Bronchial epithelial cell (primary cell): Measurements from ENCODE around the gene KIRREL1. TPM values are rescaled to one million over a fixed set of nuclear protein-coding genes. Genes with fewer than 3 reads are reported as not detected.

Source experiments
- DNase-seq: peaks from one replicate; pipeline ENCODE4 v3.0.0-alpha.2; 2010; ENCODE audit warnings: low read depth
- FAIRE-seq: peaks from 2 replicates; lab custom pipeline; 2011; peaks lifted over from hg19 to GRCh38; lab: Jason Lieb, UNC
- H3K27me3 ChIP-seq: 2 replicates; pipeline ENCODE4 v1.5.1; 2011; ENCODE audit warnings: low read length; ENCODE audit not compliant: control insufficient read depth, insufficient read depth
- H3K36me3 ChIP-seq: 2 replicates; pipeline ENCODE4 v1.5.1; 2011; ENCODE audit warnings: low read length; ENCODE audit not compliant: control insufficient read depth, insufficient read depth
- H3K4me3 ChIP-seq: 2 replicates; pipeline ENCODE4 v1.5.1; 2011; ENCODE audit warnings: mild to moderate bottlenecking, low read depth, low read length, control low read depth
- total RNA-seq: library from RNA; depleted of rRNA; stranded (reverse); fragments of >200 nt; gene quantifications from 2 replicates; pipeline ENCODE4 v1.2.1, GENCODE V29; 2014
- TF ChIP-seq, protein P1 (sequence below): IDR thresholded peaks from 2 replicates; pipeline ENCODE4 v1.5.1; 2011; ENCODE audit warnings: mild to moderate bottlenecking, moderate library complexity, low read length, control low read depth, inconsistent platforms; ENCODE audit not compliant: insufficient read depth, severe bottlenecking

Gene KIRREL1
- total RNA-seq, 1 donor from 2014 or later, result 24.2 TPM

DNA sequence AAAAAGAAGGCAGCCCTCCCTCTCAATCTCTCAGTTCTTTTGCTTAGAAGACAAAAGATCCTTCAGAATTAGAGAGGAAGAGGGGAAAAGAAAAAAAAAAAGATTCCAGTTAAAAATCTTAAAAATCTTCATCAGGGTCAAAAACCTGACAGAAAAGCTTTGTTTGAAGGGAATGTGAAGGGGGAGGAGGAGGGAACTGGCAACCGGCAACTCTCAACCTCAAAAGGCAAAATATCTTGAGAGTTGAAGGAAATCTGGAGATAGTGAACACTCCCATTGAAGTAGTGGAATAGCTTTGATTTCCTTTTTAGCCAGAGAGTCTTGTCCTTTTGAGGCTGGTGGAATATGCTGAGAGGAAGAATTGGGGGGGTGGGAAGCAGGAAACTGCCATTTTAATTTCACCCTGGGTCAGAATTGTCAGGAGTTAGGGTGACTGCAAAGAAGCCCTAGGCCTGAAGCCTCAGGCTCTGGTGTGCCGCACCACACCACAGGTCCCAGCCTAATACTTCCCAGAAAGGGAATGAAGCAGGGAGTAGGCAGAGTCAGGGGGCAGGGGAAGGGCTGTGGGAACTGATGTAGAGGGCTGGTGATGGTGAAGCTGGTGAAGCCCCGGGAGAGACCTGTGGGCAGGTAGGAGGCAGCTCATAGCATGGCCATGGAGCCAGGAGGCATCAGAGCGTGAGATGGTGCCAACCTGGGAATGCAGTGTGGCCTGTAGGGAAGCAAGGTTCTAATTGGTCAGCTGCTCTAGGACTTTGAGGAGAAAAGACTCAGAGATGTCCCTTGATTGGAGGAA is 24.6 kb downstream of the KIRREL1 start:
- H3K36me3 ChIP-seq, result peaks cover 1% of the 10 kb centered on the region
- no peaks in the 10 kb centered on the region for H3K27me3 ChIP-seq
- FAIRE-seq, result no peak
- no peak overlapping the region for H3K4me3 ChIP-seq
- DNase-seq, result no peak
- TF ChIP-seq, protein P1, sequence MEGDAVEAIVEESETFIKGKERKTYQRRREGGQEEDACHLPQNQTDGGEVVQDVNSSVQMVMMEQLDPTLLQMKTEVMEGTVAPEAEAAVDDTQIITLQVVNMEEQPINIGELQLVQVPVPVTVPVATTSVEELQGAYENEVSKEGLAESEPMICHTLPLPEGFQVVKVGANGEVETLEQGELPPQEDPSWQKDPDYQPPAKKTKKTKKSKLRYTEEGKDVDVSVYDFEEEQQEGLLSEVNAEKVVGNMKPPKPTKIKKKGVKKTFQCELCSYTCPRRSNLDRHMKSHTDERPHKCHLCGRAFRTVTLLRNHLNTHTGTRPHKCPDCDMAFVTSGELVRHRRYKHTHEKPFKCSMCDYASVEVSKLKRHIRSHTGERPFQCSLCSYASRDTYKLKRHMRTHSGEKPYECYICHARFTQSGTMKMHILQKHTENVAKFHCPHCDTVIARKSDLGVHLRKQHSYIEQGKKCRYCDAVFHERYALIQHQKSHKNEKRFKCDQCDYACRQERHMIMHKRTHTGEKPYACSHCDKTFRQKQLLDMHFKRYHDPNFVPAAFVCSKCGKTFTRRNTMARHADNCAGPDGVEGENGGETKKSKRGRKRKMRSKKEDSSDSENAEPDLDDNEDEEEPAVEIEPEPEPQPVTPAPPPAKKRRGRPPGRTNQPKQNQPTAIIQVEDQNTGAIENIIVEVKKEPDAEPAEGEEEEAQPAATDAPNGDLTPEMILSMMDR, result no peak

DNA sequence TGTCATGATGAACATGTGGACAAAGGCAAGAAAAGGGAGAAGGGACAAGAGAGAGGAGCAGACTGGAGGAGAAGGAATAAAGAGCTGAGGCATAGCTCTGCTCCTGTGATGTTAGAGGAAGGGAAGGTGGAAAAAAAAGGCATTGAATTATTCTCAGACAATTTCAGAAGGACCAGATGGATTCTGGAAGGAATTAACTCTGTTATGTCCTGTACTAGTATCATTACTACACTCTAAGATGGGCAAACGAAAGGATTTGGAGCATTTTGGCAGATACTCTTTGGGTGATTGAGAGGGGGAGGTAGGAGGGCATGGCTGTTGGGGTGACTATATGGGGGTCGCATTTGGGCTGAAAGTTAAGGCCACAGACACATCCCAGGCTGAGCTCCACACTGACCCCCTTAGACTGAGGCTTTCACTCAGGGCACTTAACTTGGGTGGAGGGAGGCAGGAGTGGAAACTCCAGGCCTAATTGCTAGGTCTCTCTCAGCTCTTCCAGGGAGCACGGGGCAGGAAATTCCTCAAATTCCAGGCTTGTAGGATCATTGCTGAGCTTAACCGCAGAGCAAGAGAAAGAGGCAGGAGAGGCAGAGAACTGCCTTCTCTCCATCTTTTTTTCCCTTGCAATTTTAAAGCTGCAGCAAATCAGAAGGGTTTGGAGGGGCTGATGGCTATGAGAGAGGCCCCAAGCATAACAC is 25.9 kb downstream of the KIRREL1 start:
- DNase-seq, result peak; percentile 83
- Histone ChIP-seq H3K4me3 (no peak overlapping the region), H3K27me3 (no peaks in the 10 kb centered on the region), H3K36me3 (no peaks in the 10 kb centered on the region)
- TF ChIP-seq, protein P1, result no peak
- peak; percentile 79 for FAIRE-seq

DNA sequence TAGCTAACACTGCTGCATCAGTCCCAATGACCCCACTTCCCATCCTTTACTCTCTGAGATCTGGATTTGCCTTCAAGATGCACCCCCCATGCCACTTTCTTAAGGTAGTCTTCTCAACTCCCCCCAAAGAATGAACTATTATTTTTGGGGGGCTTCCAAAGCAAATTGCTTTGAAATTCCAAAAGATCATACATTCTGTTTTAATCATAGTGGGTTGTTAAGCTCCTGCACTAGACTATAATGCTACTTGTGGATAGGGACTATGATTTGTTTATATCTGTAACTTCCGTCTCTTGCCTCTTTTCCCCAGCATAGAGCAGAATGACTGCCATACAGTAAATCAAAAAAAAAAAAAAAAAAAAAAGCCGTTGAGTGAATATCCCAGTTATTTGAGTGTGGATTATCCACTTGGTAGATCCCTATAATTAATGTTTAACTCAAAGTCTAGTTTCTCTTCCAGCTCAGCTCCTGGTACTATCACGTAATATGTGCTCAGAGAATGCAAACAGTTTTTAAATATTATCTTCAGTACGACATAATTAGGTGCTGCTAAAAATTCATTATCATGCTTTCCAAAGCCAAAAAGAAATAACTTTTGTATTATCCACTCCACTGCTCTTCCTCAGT is 26.9 kb downstream of the KIRREL1 start:
- FAIRE-seq (no peak), DNase-seq (no peak)
- H3K4me3 ChIP-seq, result no peak overlapping the region
- H3K36me3 ChIP-seq, result no peaks in the 10 kb centered on the region
- TF ChIP-seq, protein P1, result no peak
- no peaks in the 10 kb centered on the region for H3K27me3 ChIP-seq

DNA sequence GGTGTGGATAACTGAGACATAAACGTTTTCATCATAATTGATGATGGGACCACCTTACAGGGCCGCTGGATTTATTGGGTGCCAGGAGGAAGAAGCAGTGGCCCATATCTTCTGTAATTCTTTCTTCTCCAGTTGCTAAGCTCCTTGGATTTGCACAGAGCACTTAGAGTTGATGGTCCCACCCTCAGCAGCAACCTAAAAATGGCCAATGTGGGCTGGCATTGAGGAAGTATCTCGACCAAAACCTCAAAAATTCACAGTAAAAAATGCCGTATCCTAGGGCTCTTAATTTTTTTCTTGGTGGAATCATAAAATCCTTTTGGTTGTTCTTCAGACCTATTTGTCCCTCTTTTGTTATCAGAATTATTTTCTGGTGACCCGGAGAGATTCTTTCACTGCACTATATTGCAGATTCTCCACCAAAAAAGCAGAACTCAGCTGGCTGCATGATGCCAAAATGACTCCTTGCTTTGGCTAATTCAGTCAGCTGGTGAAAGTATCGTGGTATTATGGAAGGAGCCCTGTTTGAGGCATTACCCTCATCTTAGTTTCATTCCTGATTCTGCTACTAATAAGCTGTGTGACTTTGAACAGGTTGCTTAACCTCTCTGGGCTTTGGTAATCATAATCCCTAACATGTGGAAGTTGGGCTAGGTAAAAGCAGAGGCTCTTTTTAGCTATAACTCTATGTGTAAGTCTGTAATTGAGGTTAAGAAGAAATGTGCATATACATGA is 27.6 kb downstream of the KIRREL1 start:
- DNase-seq (no peak), FAIRE-seq (no peak)
- H3K36me3 ChIP-seq, result peaks cover 2% of the 10 kb centered on the region
- no peaks in the 10 kb centered on the region for H3K27me3 ChIP-seq
- H3K4me3 ChIP-seq, result no peak overlapping the region
- TF ChIP-seq, protein P1, result no peak

DNA sequence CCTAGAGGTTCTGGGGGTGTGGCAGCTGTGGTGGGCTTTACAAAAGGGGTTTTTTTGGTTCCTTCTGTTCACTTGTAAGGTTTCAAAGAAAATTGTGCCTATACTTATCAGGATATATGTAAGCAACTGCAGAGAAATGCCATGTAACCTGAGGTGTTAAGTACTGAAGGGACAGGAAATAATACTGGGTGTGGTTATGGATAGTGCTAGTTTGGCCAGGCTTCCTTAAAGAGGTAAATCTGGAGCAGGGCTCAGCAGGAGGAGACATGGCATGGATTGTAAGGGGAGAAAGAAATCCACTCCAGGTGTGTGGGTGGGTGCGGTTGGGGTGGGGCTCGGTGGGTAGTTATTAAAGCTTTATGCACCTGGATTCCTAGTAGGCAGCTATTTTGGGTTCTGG is 28.3 kb downstream of the KIRREL1 start:
- no peaks in the 10 kb centered on the region for H3K27me3 ChIP-seq
- DNase-seq, result peak; percentile 37
- peaks cover 2% of the 10 kb centered on the region for H3K36me3 ChIP-seq
- no peak for FAIRE-seq
- H3K4me3 ChIP-seq, result no peak overlapping the region
- TF ChIP-seq, protein P1, result no peak
